K562 (cell line): ENCODE results near the gene DTL. TPM values are rescaled to one million over a fixed set of nuclear protein-coding genes. Genes with fewer than 3 reads are reported as not detected.

ENCODE experiments used
- ATAC-seq: fragments of 200-7000 bp; cut with Tn5 transposase; 3 replicates; pipeline ENCODE4 v1.9.1; 2020; ENCODE audit warnings: moderate library complexity
- BruUV-seq: library from RNA; stranded (reverse); fragments of 400-500 nt; replicated peaks from 2 replicates; lab custom pipeline; 2021; lab: Mats Ljungman, UMichigan
- CTCF ChIA-PET: fragments of 300-600 bp; formaldehyde crosslinking; extraction: SDS; loops from one replicate; lab custom pipeline; 2021; ENCODE audit warnings: low intra/inter-chr PET ratio; lab: Yijun Ruan, JAX
- POLR2A ChIA-PET: fragments of 300-600, 350-650 bp; sonication (Branson Sonifier 250); formaldehyde crosslinking; extraction: SDS; loops from one replicate; lab custom pipeline; 2021; ENCODE audit warnings: antibody characterized with exemption, inconsistent platforms; lab: Yijun Ruan, JAX
- DNase-seq, 4 experiments: peaks; one replicate each; pipeline versions ENCODE4 v3.0.0 to v3.0.0-alpha.2; 2011 to 2018; ENCODE audit warnings: low spot score in 3 of 4, mixed read lengths in 3 of 4; ENCODE audit errors: extremely low read depth in 1 of 4
- FAIRE-seq: peaks from 2 replicates; lab custom pipeline; 2011; peaks lifted over from hg19 to GRCh38; lab: Jason Lieb, UNC
- H2AFZ ChIP-seq: 2 replicates; pipeline ENCODE4 v1.6.0; 2011; ENCODE audit warnings: low read depth, low read length, control low read depth, inconsistent platforms
- H3K27ac ChIP-seq: fragments of 200-600 bp; 3 replicates; pipeline ENCODE4 v1.8.0; 2011; ENCODE audit warnings: low read depth, mild to moderate bottlenecking, control low read depth, inconsistent platforms, low read length, moderate library complexity, mixed read lengths; ENCODE audit errors: extremely low read depth
- H3K27me3 ChIP-seq, 2 experiments: fragments of 300-600 bp in 1 of 2; 2 replicates in 1 of 2; 3 replicates in 1 of 2; pipeline versions ENCODE4 v1.6.0 to v1.8.0; 2011; ENCODE audit warnings: inconsistent platforms in 2 of 2, low read length in 2 of 2, mild to moderate bottlenecking in 1 of 2, mixed read lengths in 1 of 2, moderate library complexity in 1 of 2; ENCODE audit not compliant: control insufficient read depth in 2 of 2, insufficient read depth in 2 of 2
- H3K36me3 ChIP-seq: fragments of 300-600 bp; 3 replicates; pipeline ENCODE4 v1.8.0; 2011; ENCODE audit warnings: mild to moderate bottlenecking, low read length, inconsistent platforms; ENCODE audit not compliant: control insufficient read depth, insufficient read depth
- H3K4me1 ChIP-seq, 2 experiments: fragments of 200-600 bp in 1 of 2; replicated peaks in 1 of 2; 2 replicates in 1 of 2; 3 replicates in 1 of 2; pipeline versions ENCODE4 v1.5.1 to v1.8.0; 2011; ENCODE audit warnings: inconsistent platforms in 2 of 2, low read length in 2 of 2, mild to moderate bottlenecking in 1 of 2, mixed read lengths in 1 of 2, moderate library complexity in 1 of 2; ENCODE audit not compliant: control insufficient read depth in 2 of 2, insufficient read depth in 2 of 2
- H3K4me2 ChIP-seq: 2 replicates; pipeline ENCODE4 v1.6.1; 2011; ENCODE audit warnings: low read length, control low read depth, inconsistent platforms, mixed read lengths; ENCODE audit not compliant: insufficient read depth
- H3K4me3 ChIP-seq: fragments of 200-600 bp; sonication (generic), shearing (Covaris generic); 2 replicates; pipeline ENCODE4 v1.5.1; 2016; ENCODE audit warnings: control low read depth, inconsistent platforms
- H3K79me2 ChIP-seq: fragments of 200-600 bp; 3 replicates; pipeline ENCODE4 v1.8.0; 2011; ENCODE audit warnings: low read length, inconsistent platforms; ENCODE audit not compliant: control insufficient read depth, insufficient read depth
- H3K9ac ChIP-seq, 2 experiments: 2 replicates each; pipeline versions ENCODE4 v1.6.0 to v1.6.1; 2011; ENCODE audit warnings: low read depth in 2 of 2, low read length in 2 of 2, control low read depth in 1 of 2, inconsistent platforms in 1 of 2, mild to moderate bottlenecking in 1 of 2, mixed read lengths in 1 of 2; ENCODE audit not compliant: insufficient read depth in 1 of 2
- H3K9me1 ChIP-seq: one replicate; pipeline ENCODE4 v1.6.0; 2011; ENCODE audit warnings: inconsistent platforms, mild to moderate bottlenecking, low read length, moderate library complexity; ENCODE audit not compliant: control insufficient read depth, insufficient read depth
- H3K9me3 ChIP-seq: replicated peaks from 2 replicates; pipeline ENCODE4 v1.5.1; 2011; ENCODE audit warnings: low read depth, low read length, inconsistent platforms; ENCODE audit not compliant: control insufficient read depth, insufficient read depth
- H4K20me1 ChIP-seq: replicated peaks from 2 replicates; pipeline ENCODE4 v1.6.1; 2011; ENCODE audit warnings: low read length, inconsistent platforms, mixed read lengths; ENCODE audit not compliant: control insufficient read depth, insufficient read depth
- ATF7 ChIP-seq: fragments of 450-650 bp; IDR thresholded peaks from 2 replicates; pipeline ENCODE4 v1.7.1; 2014; ENCODE audit warnings: mild to moderate bottlenecking, moderate library complexity
- CEBPG ChIP-seq, 3 experiments: fragments of 200-800 bp in 1 of 3; sonication (Bioruptor generic) in 1 of 3; sonication (generic) in 1 of 3; formaldehyde crosslinking in 1 of 3; IDR thresholded peaks in 2 of 3; conservative IDR thresholded peaks in 1 of 3; 2 replicates each; pipeline versions ENCODE4 v1.6.1 to v1.8.0; 2016 to 2022; ENCODE audit warnings: missing compliant biosample characterization in 2 of 3, missing genetic modification characterization in 2 of 3, mild to moderate bottlenecking in 1 of 3, missing genetic modification reagents in 1 of 3
- EZH2 ChIP-seq: IDR thresholded peaks from 2 replicates; pipeline ENCODE4 v1.6.1; 2012; ENCODE audit warnings: low read depth, mild to moderate bottlenecking, inconsistent platforms, low read length, borderline replicate concordance
- ILF3 ChIP-seq: fragments of 450-650 bp; IDR thresholded peaks from 2 replicates; pipeline ENCODE4 v1.6.1; 2018; ENCODE audit warnings: antibody characterized with exemption, mild to moderate bottlenecking, moderate library complexity, borderline replicate concordance
- MCM3 ChIP-seq: fragments of 450-650 bp; IDR thresholded peaks from 2 replicates; pipeline ENCODE4 v1.6.1; 2016
- SPI1 ChIP-seq: IDR thresholded peaks from 2 replicates; pipeline ENCODE4 v1.6.1; 2011; ENCODE audit warnings: low read depth, low read length, control low read depth, borderline replicate concordance
- ZNF324 ChIP-seq: fragments of 250-450 bp; sonication (Bioruptor Pico); IDR thresholded peaks from 2 replicates; pipeline ENCODE4 v1.4.0; 2020; ENCODE audit warnings: mild to moderate bottlenecking
- ZNF57 ChIP-seq: fragments of 450-650 bp; formaldehyde crosslinking; IDR thresholded peaks from 2 replicates; pipeline ENCODE4 v1.4.0; 2020; ENCODE audit warnings: mild to moderate bottlenecking, moderate library complexity
- ZNF77 ChIP-seq: fragments of 250-450 bp; sonication (Bioruptor Pico); IDR thresholded peaks from 2 replicates; pipeline ENCODE4 v1.5.0; 2020
- WGBS: fragments of 100-300 bp; shearing (Covaris generic); methylation state at CpG from one replicate; pipeline ENCODE4 v1.1.6; 2016; ENCODE audit warnings: low coverage, mixed read lengths; ENCODE audit not compliant: insufficient coverage; ENCODE audit errors: missing lambda C conversion rate; 5-methylcytosine and 5-hydroxymethylcytosine counted together
- in situ Hi-C: fragments of 300-500 bp; cut with MboI; formaldehyde crosslinking; loops from 4 replicates; pipeline ENCODE4 v1.15.0; 2018; ENCODE audit warnings: inconsistent platforms, mixed read lengths
- intact Hi-C: fragments of 100-400 bp; cut with micrococcal nuclease; formaldehyde crosslinking; loops from 2 replicates; pipeline ENCODE4 v1.14.2; 2022
- polyA plus RNA-seq, 8 experiments: library from polyadenylated mRNA; depleted of rRNA in 4 of 8; stranded (reverse) in 5 of 8; unstranded in 3 of 8; fragments of >200 nt; fragmentation: Nextera tagmentation in 2 of 8; fragmentation: Illumina TruSeq in 1 of 8; extraction: Ambion mirVana in 2 of 8; extraction: Trizol in 1 of 8; gene quantifications; 2 replicates each; pipeline versions ENCODE4 v1.2.1 to v1.2.3, GENCODE V29; 2011 to 2014; ENCODE audit warnings: inconsistent platforms in 1 of 8, missing spikeins in 1 of 8
- total RNA-seq, 7 experiments: library from RNA; depleted of rRNA in 6 of 7; stranded (reverse); fragments of >200 nt in 6 of 7; fragmentation: Illumina TruSeq in 2 of 7; extraction: Trizol in 2 of 7; gene quantifications; 2 replicates each; pipeline versions ENCODE4 v1.2.1 to v1.2.3, GENCODE V29; 2011 to 2021; ENCODE audit warnings: low replicate concordance in 1 of 7

DTL gene
- total and polyA plus RNA-seq, 9 of the 15 experiments (the other 6 are each of a cell fraction or from before 2014, with no cell fraction given) = 38.3 to 81.0 (median 63.2) TPM

DNA sequence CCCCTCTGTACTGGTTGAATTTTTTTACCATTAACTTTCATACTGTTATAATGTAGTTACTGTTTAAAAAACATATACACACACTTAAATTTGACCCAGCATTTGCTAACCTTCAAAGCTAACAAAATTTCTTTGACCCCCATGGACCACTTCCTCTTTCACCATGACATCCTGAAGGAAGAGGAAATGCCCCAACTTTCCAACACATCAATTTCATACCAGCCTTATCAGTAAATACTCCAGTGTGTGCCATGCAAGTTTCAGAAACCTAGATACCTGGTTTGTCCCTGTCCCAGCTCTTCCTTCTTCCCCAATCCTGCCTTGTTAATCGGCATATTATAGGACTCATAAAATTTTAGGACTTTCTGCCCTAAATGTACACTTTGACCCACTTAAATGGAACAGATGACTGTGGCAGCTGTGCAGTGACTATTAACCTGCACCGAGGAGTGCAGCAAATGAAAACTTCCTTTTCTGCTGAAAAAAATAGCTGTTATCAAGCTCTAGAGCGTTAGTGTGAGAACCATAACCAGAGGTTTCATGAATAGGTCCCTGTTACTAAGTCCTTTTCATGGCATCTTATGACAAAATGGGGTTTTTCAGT lies 54.1 kb downstream of the DTL start:
- Histone ChIP-seq H3K9me1 (no peaks in the 10 kb centered on the region), H3K9me3 (no peaks in the 10 kb centered on the region), H3K27ac (no peak overlapping the region), H3K4me3 (no peak overlapping the region), H4K20me1 (no peaks in the 10 kb centered on the region), H3K27me3 (no peaks in the 10 kb centered on the region), H3K4me2 (no peak overlapping the region), H2AFZ (no peak overlapping the region), H3K79me2 (peaks cover 16% of the 10 kb centered on the region; the same call in 2 of the 3 replicates), H3K4me1 (0 out of 5 replicates have a peak, but pooled peaks cover 0 to 3% of the 10 kb centered on the region in 2 experiments), H3K9ac (no peak overlapping the region), H3K36me3 (peaks cover 93% of the 10 kb centered on the region)
- no TSS peak for BruUV-seq
- no peak for TF ChIP-seq CEBPG (CRISPR knock-in tag; IDR thresholded peaks at IDR 0.05)
- TF ChIP-seq CEBPG (tag; conservative IDR thresholded peaks at IDR 0.05 in 1 of 2, IDR thresholded peaks at IDR 0.05 in 1 of 2) = no peak
- peak; percentile 88 for TF ChIP-seq SPI1
- no peak for TF ChIP-seq ZNF324
- TF ChIP-seq EZH2 = no peak
- no peak for TF ChIP-seq ZNF77 (CRISPR knock-in tag)
- no peak for TF ChIP-seq ILF3
- no peak for TF ChIP-seq ATF7
- no peak for TF ChIP-seq MCM3
- TF ChIP-seq ZNF57 (CRISPR knock-in tag) = no peak
- 92% methylated on average over 3 of the region's 3 CpGs for WGBS
- FAIRE-seq (no peak), DNase-seq (no peak), ATAC-seq (no peak)
- POLR2A ChIA-PET = interaction anchor here (1.0 to 1.2 kb wide), 2 partner anchors 10 to 200 kb away, joined by 3 read pairs; no protein-coding TSS in a partner anchor
- in situ Hi-C loops (loop anchor here (10.0 kb wide), 1 partner anchor 685 kb away; no protein-coding TSS in a partner anchor), intact Hi-C loops (no loop called here)
- CTCF ChIA-PET = no interaction called here
